Measurements from ENCODE around the gene KIAA1549. TPM values are rescaled to one million over a fixed set of nuclear protein-coding genes. Genes with fewer than 3 reads are reported as not detected.

KIAA1549 gene
- total RNA-seq, 4 donors from 2014 or later: 0.83 to 2.1 (median 1.5) TPM

DNA sequence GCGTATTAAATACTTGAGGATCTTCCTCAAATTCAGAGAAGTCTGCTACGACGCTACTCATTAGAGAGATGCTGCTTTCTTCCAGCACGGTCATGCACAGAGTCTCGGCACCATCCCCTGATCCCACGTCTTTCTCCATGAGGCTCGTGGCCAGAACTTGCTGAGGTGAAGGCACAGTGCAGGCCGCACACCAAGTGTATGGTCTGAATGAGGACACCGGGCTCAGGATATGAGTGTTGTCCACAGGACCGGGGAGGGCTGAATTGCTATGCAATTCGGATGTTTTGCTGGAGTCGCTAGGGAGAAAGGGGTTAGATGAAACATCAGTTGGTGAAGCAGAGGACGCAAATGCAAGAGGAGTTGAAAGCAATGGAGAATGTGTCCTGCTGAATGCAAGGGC lies 63.0 kb downstream of the KIAA1549 start:
- WGBS: 95% methylated on average over 13 of the region's 13 CpGs
- no peaks in the 10 kb centered on the region for H3K27me3 ChIP-seq
- peaks cover 7% of the 10 kb centered on the region for H3K36me3 ChIP-seq
- H3K4me1 ChIP-seq: no peaks in the 10 kb centered on the region
- no peak overlapping the region for H3K27ac ChIP-seq
- H3K9me3 ChIP-seq: no peaks in the 10 kb centered on the region
- H3K4me3 ChIP-seq: no peak overlapping the region
- DNase-seq (ENCODE audit: low spot score in 2 of 2): no peak
- TF ChIP-seq POLR2A (IDR thresholded peaks at IDR 0.05) (no peak), POLR2AphosphoS5 (IDR thresholded peaks at IDR 0.05) (no peak), EP300 (IDR thresholded peaks at IDR 0.05) (no peak)
- TF ChIP-seq, protein P1, sequence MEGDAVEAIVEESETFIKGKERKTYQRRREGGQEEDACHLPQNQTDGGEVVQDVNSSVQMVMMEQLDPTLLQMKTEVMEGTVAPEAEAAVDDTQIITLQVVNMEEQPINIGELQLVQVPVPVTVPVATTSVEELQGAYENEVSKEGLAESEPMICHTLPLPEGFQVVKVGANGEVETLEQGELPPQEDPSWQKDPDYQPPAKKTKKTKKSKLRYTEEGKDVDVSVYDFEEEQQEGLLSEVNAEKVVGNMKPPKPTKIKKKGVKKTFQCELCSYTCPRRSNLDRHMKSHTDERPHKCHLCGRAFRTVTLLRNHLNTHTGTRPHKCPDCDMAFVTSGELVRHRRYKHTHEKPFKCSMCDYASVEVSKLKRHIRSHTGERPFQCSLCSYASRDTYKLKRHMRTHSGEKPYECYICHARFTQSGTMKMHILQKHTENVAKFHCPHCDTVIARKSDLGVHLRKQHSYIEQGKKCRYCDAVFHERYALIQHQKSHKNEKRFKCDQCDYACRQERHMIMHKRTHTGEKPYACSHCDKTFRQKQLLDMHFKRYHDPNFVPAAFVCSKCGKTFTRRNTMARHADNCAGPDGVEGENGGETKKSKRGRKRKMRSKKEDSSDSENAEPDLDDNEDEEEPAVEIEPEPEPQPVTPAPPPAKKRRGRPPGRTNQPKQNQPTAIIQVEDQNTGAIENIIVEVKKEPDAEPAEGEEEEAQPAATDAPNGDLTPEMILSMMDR (IDR thresholded peaks at IDR 0.05): no peak

DNA sequence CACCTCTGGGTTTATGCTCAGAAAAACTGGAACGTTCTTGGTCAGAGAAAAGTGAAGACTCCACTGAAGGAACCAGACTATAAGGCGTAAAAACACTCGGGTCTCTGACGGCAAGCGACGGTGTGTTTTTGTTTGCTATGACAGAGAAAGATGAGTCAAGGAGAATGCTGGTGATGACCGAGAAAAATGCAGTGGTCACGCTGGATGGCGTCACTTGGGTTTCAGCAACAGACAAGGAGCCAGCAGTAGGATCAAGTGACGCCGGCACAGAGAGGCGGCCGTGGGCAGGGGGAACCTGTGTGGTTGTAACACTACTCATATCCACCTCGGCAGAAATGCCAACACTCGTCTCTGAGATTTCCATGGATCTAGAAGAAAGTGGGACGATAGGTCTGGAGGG lies 63.4 kb downstream of the KIAA1549 start:
- no peak overlapping the region for H3K27ac ChIP-seq
- DNase-seq (ENCODE audit: low spot score in 2 of 2): no peak
- H3K4me3 ChIP-seq: no peak overlapping the region
- H3K36me3 ChIP-seq: peaks cover 7% of the 10 kb centered on the region
- WGBS: 92% methylated on average over 16 of the region's 16 CpGs
- no peaks in the 10 kb centered on the region for H3K9me3 ChIP-seq
- TF ChIP-seq POLR2AphosphoS5 (IDR thresholded peaks at IDR 0.05): no peak
- TF ChIP-seq POLR2A (IDR thresholded peaks at IDR 0.05): no peak
- no peak for TF ChIP-seq EP300 (IDR thresholded peaks at IDR 0.05)
- TF ChIP-seq, protein P1 (IDR thresholded peaks at IDR 0.05): no peak
- no peaks in the 10 kb centered on the region for H3K27me3 ChIP-seq
- H3K4me1 ChIP-seq: no peaks in the 10 kb centered on the region

DNA sequence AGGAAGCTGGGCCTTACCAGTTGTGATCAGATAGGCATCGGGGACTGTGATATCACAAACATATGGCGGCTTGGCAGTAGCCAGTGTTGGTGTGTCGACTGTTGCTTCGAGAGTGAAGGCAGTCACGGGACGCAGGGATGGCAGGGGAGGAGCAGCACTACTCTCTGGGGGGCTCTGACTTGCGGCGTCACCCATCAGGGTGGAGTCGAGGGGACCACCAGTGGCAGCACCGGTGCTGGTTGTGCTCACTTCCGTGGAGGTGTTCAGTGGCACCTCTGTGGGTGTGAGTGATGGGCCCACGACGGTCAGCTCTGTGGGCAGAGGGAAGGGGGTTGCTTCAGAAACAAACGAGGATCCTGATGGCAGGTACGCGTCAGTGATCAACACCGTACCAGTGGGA lies 64.5 kb downstream of the KIAA1549 start:
- no peak for DNase-seq (ENCODE audit: low spot score in 2 of 2)
- Histone ChIP-seq H3K27me3 (no peaks in the 10 kb centered on the region), H3K9me3 (no peaks in the 10 kb centered on the region), H3K4me1 (no peaks in the 10 kb centered on the region), H3K4me3 (no peak overlapping the region), H3K27ac (no peak overlapping the region), H3K36me3 (peaks cover 7% of the 10 kb centered on the region)
- 96% methylated on average over 16 of the region's 17 CpGs for WGBS
- TF ChIP-seq POLR2A (IDR thresholded peaks at IDR 0.05): no peak

DNA sequence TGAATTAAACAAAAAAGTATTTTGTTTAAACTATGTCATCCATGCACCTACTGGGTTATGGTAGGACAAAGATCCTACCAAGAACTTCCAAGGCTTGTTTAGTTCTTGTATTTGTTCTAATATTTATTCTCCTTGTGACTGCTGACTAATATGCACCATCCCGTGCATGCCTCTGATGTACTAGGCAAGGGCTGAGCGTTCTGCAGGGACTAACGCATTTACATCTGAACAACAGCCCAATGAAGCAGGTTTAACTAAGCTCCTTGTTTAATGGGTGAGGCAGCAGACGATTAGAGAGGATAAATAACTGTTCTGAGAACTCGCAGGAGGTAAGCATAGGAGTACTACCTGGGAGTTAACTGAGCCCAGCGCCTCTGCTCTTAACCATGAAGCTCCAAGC lies 64.9 kb downstream of the KIAA1549 start:
- Histone ChIP-seq H3K36me3 (peaks cover 7% of the 10 kb centered on the region), H3K4me3 (no peak overlapping the region), H3K27ac (no peak overlapping the region), H3K9me3 (no peaks in the 10 kb centered on the region), H3K4me1 (no peaks in the 10 kb centered on the region), H3K27me3 (no peaks in the 10 kb centered on the region)
- TF ChIP-seq POLR2A (IDR thresholded peaks at IDR 0.05) (no peak), EP300 (IDR thresholded peaks at IDR 0.05) (no peak), POLR2AphosphoS5 (IDR thresholded peaks at IDR 0.05) (no peak)
- TF ChIP-seq, protein P1 (IDR thresholded peaks at IDR 0.05): no peak
- WGBS: 92% methylated on average over 6 of the region's 6 CpGs
- DNase-seq (ENCODE audit: low spot score in 2 of 2): no peak

DNA sequence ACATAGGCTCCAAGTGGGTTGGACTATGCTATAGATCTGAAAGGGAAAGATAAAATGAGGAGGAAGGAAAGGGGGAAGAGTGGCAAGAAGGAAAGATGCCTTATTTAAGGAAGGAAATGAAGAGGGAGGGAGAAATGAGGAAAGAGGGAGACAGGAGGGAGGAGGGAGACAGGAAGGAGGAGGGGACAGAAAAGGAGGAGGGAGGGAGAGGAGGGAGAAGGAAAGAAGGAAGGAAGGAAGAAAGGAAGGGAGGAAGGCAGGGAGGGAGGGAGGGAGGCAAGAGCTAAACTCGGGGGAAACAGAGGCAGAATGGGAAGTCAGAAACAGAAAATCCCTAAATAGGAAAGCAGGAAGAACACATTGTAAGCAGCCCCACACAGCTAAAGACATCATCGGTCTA lies 67.4 kb downstream of the KIAA1549 start:
- DNase-seq (ENCODE audit: low spot score in 2 of 2): no peak
- Histone ChIP-seq H3K27me3 (no peaks in the 10 kb centered on the region), H3K4me3 (no peak overlapping the region), H3K9me3 (no peaks in the 10 kb centered on the region), H3K4me1 (no peaks in the 10 kb centered on the region), H3K27ac (no peak overlapping the region), H3K36me3 (peaks cover 6% of the 10 kb centered on the region)
- WGBS: 79% methylated on average over 2 of the region's 2 CpGs
- TF ChIP-seq, protein P1 (IDR thresholded peaks at IDR 0.05): no peak
- TF ChIP-seq EP300 (IDR thresholded peaks at IDR 0.05) (no peak), POLR2AphosphoS5 (IDR thresholded peaks at IDR 0.05) (no peak), POLR2A (IDR thresholded peaks at IDR 0.05) (no peak)

DNA sequence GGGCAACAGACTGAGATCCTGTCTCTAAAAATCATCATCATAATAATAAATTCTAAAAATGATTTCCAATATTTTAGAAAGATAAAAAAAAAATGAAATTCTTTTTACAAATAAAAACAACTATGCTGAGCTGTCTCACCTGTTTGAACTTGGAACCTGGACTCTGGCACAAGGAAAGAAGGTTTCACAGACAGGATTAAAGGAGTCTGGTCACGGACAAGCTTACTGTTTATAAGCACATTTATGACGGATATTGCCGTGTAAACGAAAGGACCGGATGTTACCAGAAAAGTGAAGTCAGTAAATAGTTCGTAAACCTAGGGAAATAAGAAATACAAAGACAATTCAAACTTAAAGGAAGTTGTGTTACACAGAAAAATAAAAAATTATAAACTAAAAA lies 70.2 kb downstream of the KIAA1549 start:
- H3K4me1 ChIP-seq: peaks cover 5% of the 10 kb centered on the region
- H3K36me3 ChIP-seq: no peaks in the 10 kb centered on the region
- no peak overlapping the region for H3K27ac ChIP-seq
- DNase-seq (ENCODE audit: low spot score in 2 of 2): no peak
- no peak overlapping the region for H3K4me3 ChIP-seq
- TF ChIP-seq POLR2AphosphoS5 (IDR thresholded peaks at IDR 0.05): no peak
- TF ChIP-seq EP300 (IDR thresholded peaks at IDR 0.05): no peak
- TF ChIP-seq POLR2A (IDR thresholded peaks at IDR 0.05): no peak
- TF ChIP-seq, protein P1 (IDR thresholded peaks at IDR 0.05): no peak
- 86% methylated on average over 6 of the region's 6 CpGs for WGBS
- H3K9me3 ChIP-seq: no peaks in the 10 kb centered on the region
- H3K27me3 ChIP-seq: no peaks in the 10 kb centered on the region

Data from suprapubic skin (tissue), 4 donors.